GM12878 (cell line): ENCODE results near the gene TRDMT1. TPM values are rescaled to one million over a fixed set of nuclear protein-coding genes. Genes with fewer than 3 reads are reported as not detected.

ENCODE experiments used
- ASH2L ChIP-seq: fragments of 300-600, 200-600 bp; sonication (generic); IDR thresholded peaks from 2 replicates; pipeline ENCODE4 v1.6.1; 2017; ENCODE audit warnings: low read depth, mild to moderate bottlenecking, borderline replicate concordance
- ATF2 ChIP-seq: IDR thresholded peaks from 2 replicates; pipeline ENCODE4 v1.6.1; 2012; ENCODE audit warnings: low read length, inconsistent platforms
- ATF7 ChIP-seq: fragments of 450-650 bp; IDR thresholded peaks from 2 replicates; pipeline ENCODE4 v1.6.1; 2016; ENCODE audit warnings: low read depth, mild to moderate bottlenecking
- BMI1 ChIP-seq: fragments of 450-650 bp; IDR thresholded peaks from 2 replicates; pipeline ENCODE4 v1.6.1; 2016; ENCODE audit warnings: mild to moderate bottlenecking, moderate library complexity, borderline replicate concordance
- CBX5 ChIP-seq: sonication (generic); IDR thresholded peaks from 2 replicates; pipeline ENCODE4 v1.6.1; 2016; ENCODE audit warnings: low read depth, moderate library complexity, mild to moderate bottlenecking, inconsistent platforms
- CHD4 ChIP-seq: fragments of 200-600 bp; sonication (generic); IDR thresholded peaks from 2 replicates; pipeline ENCODE4 v1.6.1; 2016; ENCODE audit warnings: mild to moderate bottlenecking
- EGR1 ChIP-seq, 2 experiments: IDR thresholded peaks; 1 replicate in 1 of 2; 2 replicates in 1 of 2; pipeline ENCODE4 v1.6.1; 2011 to 2012; ENCODE audit warnings: low read depth in 2 of 2, low read length in 2 of 2, borderline replicate concordance in 1 of 2, mild to moderate bottlenecking in 1 of 2, moderate library complexity in 1 of 2
- GATAD2B ChIP-seq: fragments of 450-650 bp; conservative IDR thresholded peaks from 2 replicates; pipeline ENCODE4 v1.6.1; 2017; ENCODE audit warnings: low read depth, mild to moderate bottlenecking, moderate library complexity
- JUNB ChIP-seq: IDR thresholded peaks from 2 replicates; pipeline ENCODE4 v1.6.1; 2016; ENCODE audit warnings: antibody characterized with exemption, mild to moderate bottlenecking
- KDM1A ChIP-seq: fragments of 200-600 bp; sonication (generic); IDR thresholded peaks from 2 replicates; pipeline ENCODE4 v1.6.1; 2016; ENCODE audit warnings: borderline replicate concordance
- MTA2 ChIP-seq: fragments of 450-650 bp; IDR thresholded peaks from 2 replicates; pipeline ENCODE4 v1.6.1; 2016; ENCODE audit warnings: low read depth, mild to moderate bottlenecking, moderate library complexity
- NFIC ChIP-seq: IDR thresholded peaks from 2 replicates; pipeline ENCODE4 v1.6.1; 2012; ENCODE audit warnings: low read depth, mild to moderate bottlenecking, inconsistent platforms, low read length, moderate library complexity
- NKRF ChIP-seq: fragments of 450-650 bp; conservative IDR thresholded peaks from 2 replicates; pipeline ENCODE4 v1.6.1; 2017; ENCODE audit warnings: mild to moderate bottlenecking, moderate library complexity
- NR2C1 ChIP-seq: fragments of 450-650 bp; IDR thresholded peaks from 2 replicates; pipeline ENCODE4 v1.6.1; 2017; ENCODE audit warnings: antibody characterized with exemption, mild to moderate bottlenecking, moderate library complexity
- PAX8 ChIP-seq: fragments of 450-650 bp; IDR thresholded peaks from 2 replicates; pipeline ENCODE4 v1.6.1; 2017; ENCODE audit warnings: mild to moderate bottlenecking, moderate library complexity
- PML ChIP-seq: IDR thresholded peaks from 2 replicates; pipeline ENCODE4 v1.6.1; 2012; ENCODE audit warnings: low read length, inconsistent platforms
- POLR2AphosphoS2 ChIP-seq: IDR thresholded peaks from 2 replicates; pipeline ENCODE4 v1.6.1; 2011; ENCODE audit warnings: low read depth, mild to moderate bottlenecking, low read length, improper control_type of control experiment, moderate library complexity
- RBBP5 ChIP-seq: fragments of 200-600 bp; sonication (generic); conservative IDR thresholded peaks from 2 replicates; pipeline ENCODE4 v1.6.1; 2016
- RCOR1 ChIP-seq: conservative IDR thresholded peaks from 2 replicates; pipeline ENCODE4 v1.6.1; 2012; ENCODE audit warnings: low read depth, low read length, improper control_type of control experiment
- SIN3A ChIP-seq: IDR thresholded peaks from 2 replicates; pipeline ENCODE4 v1.6.1; 2012; ENCODE audit warnings: low read depth, low read length, improper control_type of control experiment
- SMAD1 ChIP-seq: fragments of 450-650 bp; IDR thresholded peaks from 2 replicates; pipeline ENCODE4 v1.6.1; 2018; ENCODE audit warnings: mild to moderate bottlenecking, low read depth; ENCODE audit not compliant: partially characterized antibody
- SREBF2 ChIP-seq: IDR thresholded peaks from 2 replicates; pipeline ENCODE4 v1.6.1; 2012; ENCODE audit warnings: mild to moderate bottlenecking, low read length
- STAT1 ChIP-seq: fragments of 450-650 bp; conservative IDR thresholded peaks from 2 replicates; pipeline ENCODE4 v1.6.1; 2014; ENCODE audit warnings: antibody characterized with exemption, mild to moderate bottlenecking
- STAT3 ChIP-seq: IDR thresholded peaks from 2 replicates; pipeline ENCODE4 v1.6.1; 2011; ENCODE audit warnings: low read depth, low read length, improper control_type of control experiment
- TCF12 ChIP-seq: IDR thresholded peaks from 2 replicates; pipeline ENCODE4 v1.6.1; 2011; ENCODE audit warnings: low read depth, mild to moderate bottlenecking, low read length
- YBX1 ChIP-seq: fragments of 450-650 bp; IDR thresholded peaks from 2 replicates; pipeline ENCODE4 v1.6.1; 2016; ENCODE audit warnings: antibody characterized with exemption
- polyA plus RNA-seq, 11 experiments: library from polyadenylated mRNA; depleted of rRNA in 4 of 11; unstranded in 6 of 11; stranded (reverse) in 5 of 11; fragments of >200 nt; fragmentation: Nextera tagmentation in 4 of 11; fragmentation: Illumina TruSeq in 1 of 11; extraction: Ambion mirVana in 4 of 11; extraction: Trizol in 1 of 11; gene quantifications; 1 replicate in 1 of 11; 2 replicates in 10 of 11; pipeline versions ENCODE4 v1.2.1 to v1.2.3, GENCODE V29; 2011 to 2016; ENCODE audit warnings: inconsistent platforms in 2 of 11, missing spikeins in 2 of 11, low read depth in 1 of 11
- total RNA-seq, 4 experiments: library from RNA; depleted of rRNA in 3 of 4; stranded (reverse); fragments of >200 nt in 3 of 4; fragmentation: Illumina TruSeq in 1 of 4; extraction: Trizol in 1 of 4; gene quantifications; 2 replicates each; pipeline versions ENCODE4 v1.2.1 to v1.2.3, GENCODE V29; 2013 to 2021
- TF ChIP-seq, protein P1 (sequence below): fragments of 450-650 bp; IDR thresholded peaks from 2 replicates; pipeline ENCODE4 v1.6.1; 2017; ENCODE audit warnings: low read depth, mild to moderate bottlenecking, moderate library complexity

The TRDMT1 gene
- total and polyA plus RNA-seq, 10 of the 15 experiments (the other 5 are each of a cell fraction or from before 2014, with no cell fraction given): 2.3 to 9.7 (median 4.6) TPM

DNA sequence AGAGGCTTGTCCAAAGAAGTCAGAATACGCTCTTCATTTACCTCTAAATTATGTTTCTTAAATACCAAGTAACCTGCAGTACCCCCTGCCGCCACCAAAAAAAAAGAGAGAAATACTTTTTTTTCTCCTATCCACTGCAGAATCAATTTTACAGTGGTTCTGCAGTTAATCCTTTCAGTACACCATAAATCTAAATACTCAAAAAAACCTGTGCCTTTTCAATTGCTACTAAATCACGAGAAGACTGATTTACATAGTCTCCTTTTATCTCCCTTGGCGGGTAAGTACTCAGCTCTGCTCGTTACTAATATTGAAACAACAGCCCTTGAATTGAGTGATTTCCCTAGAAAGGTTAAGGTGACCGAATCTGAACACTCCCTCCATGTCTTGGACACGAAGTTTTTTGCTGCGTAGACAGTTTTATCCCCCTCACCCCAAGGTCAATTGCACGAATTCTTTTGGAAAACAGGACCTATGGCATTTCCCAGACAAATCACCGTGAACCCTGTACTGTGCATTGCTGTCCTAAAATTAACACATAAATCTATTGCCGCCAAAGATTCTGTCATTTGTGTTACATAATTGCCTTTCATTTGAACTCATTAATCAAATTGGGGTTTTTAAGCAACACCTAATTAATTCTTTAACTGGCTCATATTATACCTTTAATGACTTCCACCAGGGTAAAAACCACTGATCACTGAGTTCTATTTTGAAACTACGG is 26.1 kb upstream of the TRDMT1 start (continued):
- TF ChIP-seq, protein P1, sequence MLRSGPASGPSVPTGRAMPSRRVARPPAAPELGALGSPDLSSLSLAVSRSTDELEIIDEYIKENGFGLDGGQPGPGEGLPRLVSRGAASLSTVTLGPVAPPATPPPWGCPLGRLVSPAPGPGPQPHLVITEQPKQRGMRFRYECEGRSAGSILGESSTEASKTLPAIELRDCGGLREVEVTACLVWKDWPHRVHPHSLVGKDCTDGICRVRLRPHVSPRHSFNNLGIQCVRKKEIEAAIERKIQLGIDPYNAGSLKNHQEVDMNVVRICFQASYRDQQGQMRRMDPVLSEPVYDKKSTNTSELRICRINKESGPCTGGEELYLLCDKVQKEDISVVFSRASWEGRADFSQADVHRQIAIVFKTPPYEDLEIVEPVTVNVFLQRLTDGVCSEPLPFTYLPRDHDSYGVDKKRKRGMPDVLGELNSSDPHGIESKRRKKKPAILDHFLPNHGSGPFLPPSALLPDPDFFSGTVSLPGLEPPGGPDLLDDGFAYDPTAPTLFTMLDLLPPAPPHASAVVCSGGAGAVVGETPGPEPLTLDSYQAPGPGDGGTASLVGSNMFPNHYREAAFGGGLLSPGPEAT: 0 out of 2 replicates have a peak, but pooled peaks have one; percentile 53
- no peak for TF ChIP-seq SMAD1
- peak; percentile 82 for TF ChIP-seq ATF7
- no peak for TF ChIP-seq STAT3
- peak; percentile 98 for TF ChIP-seq MTA2
- no peak for TF ChIP-seq ASH2L
- no peak for TF ChIP-seq STAT1
- TF ChIP-seq CHD4: no peak
- no peak for TF ChIP-seq RBBP5
- no peak for TF ChIP-seq SREBF2
- TF ChIP-seq EGR1 (IDR thresholded peaks at IDR 0.05; ENCODE audit: borderline replicate concordance in 1 of 2, low read depth in 2 of 2, low read length in 2 of 2): no peak
- no peak for TF ChIP-seq NR2C1
- no peak for TF ChIP-seq KDM1A
- peak; percentile 89 for TF ChIP-seq JUNB
- TF ChIP-seq GATAD2B: 0 out of 2 replicates have a peak, but pooled peaks have one; percentile 22
- TF ChIP-seq PAX8: no peak
- TF ChIP-seq CBX5: no peak
- no peak for TF ChIP-seq SIN3A
- TF ChIP-seq POLR2AphosphoS2: no peak
- no peak for TF ChIP-seq NKRF
- no peak for TF ChIP-seq TCF12
- TF ChIP-seq ATF2: peak; percentile 52; the same call in 1 of the 2 replicates
- peak; percentile 71 for TF ChIP-seq NFIC
- TF ChIP-seq RCOR1: no peak
- no peak for TF ChIP-seq YBX1
- peak; percentile 13; the same call in 1 of the 2 replicates for TF ChIP-seq BMI1
- TF ChIP-seq PML: no peak
